H9 (cell line): Measurements from ENCODE around the gene RPL36. TPM values are rescaled to one million over a fixed set of nuclear protein-coding genes. Genes with fewer than 3 reads are reported as not detected.

Experiments
- DNase-seq: peaks from one replicate; pipeline ENCODE4 v3.0.0-alpha.2; 2017
- H2AFZ ChIP-seq: one replicate; pipeline ENCODE4 v1.6.1; 2013; ENCODE audit warnings: mild to moderate bottlenecking, low read length, control low read depth, moderate library complexity
- H2AK5ac ChIP-seq: 2 replicates; pipeline ENCODE4 v1.6.1; 2013; ENCODE audit warnings: low read length, control low read depth, mixed read lengths; ENCODE audit not compliant: insufficient read length
- H2BK120ac ChIP-seq: one replicate; pipeline ENCODE4 v1.6.1; 2013; ENCODE audit warnings: low read depth, mild to moderate bottlenecking, low read length, control low read depth, inconsistent platforms; ENCODE audit not compliant: poor library complexity, severe bottlenecking
- H2BK12ac ChIP-seq: 2 replicates; pipeline ENCODE4 v1.6.1; 2013; ENCODE audit warnings: low read length, control low read depth, mixed read lengths, low read depth; ENCODE audit not compliant: insufficient read length
- H2BK15ac ChIP-seq: 2 replicates; pipeline ENCODE4 v1.6.1; 2013; ENCODE audit warnings: low read depth, low read length, control low read depth
- H2BK20ac ChIP-seq: one replicate; pipeline ENCODE4 v1.6.1; 2013; ENCODE audit warnings: low read depth, mild to moderate bottlenecking, low read length, control low read depth, inconsistent platforms; ENCODE audit not compliant: poor library complexity, severe bottlenecking
- H2BK5ac ChIP-seq: 2 replicates; pipeline ENCODE4 v1.6.1; 2013; ENCODE audit warnings: low read length, control low read depth, mixed read lengths; ENCODE audit not compliant: insufficient read length
- H3K14ac ChIP-seq: 2 replicates; pipeline ENCODE4 v1.6.1; 2013; ENCODE audit warnings: low read length, control low read depth; ENCODE audit not compliant: insufficient read depth
- H3K18ac ChIP-seq: 2 replicates; pipeline ENCODE4 v1.6.1; 2013; ENCODE audit warnings: low read depth, mild to moderate bottlenecking, mixed read lengths, low read length, control low read depth; ENCODE audit not compliant: insufficient read length
- H3K23ac ChIP-seq: 2 replicates; pipeline ENCODE4 v1.6.1; 2013; ENCODE audit warnings: low read length, control low read depth, mixed read lengths, low read depth; ENCODE audit not compliant: insufficient read length
- H3K23me2 ChIP-seq: 2 replicates; pipeline ENCODE4 v1.6.1; 2013; ENCODE audit warnings: low read depth, mild to moderate bottlenecking, mixed read lengths, low read length, control low read depth; ENCODE audit not compliant: insufficient read length, poor library complexity, severe bottlenecking
- H3K27ac ChIP-seq: 2 replicates; pipeline ENCODE4 v1.5.1; 2013; ENCODE audit warnings: low read length, control low read depth, mixed read lengths, low read depth; ENCODE audit not compliant: insufficient read length
- H3K27me3 ChIP-seq: 2 replicates; pipeline ENCODE4 v1.6.1; 2013; ENCODE audit warnings: low read length, control low read depth, inconsistent platforms; ENCODE audit not compliant: insufficient read depth
- H3K4ac ChIP-seq: 2 replicates; pipeline ENCODE4 v1.6.1; 2013; ENCODE audit warnings: low read depth, mild to moderate bottlenecking, control low read depth, inconsistent platforms, low read length, moderate library complexity
- H3K4me1 ChIP-seq: 2 replicates; pipeline ENCODE4 v1.6.1; 2013; ENCODE audit warnings: low read length, control low read depth, inconsistent platforms; ENCODE audit not compliant: insufficient read depth
- H3K4me2 ChIP-seq: 2 replicates; pipeline ENCODE4 v1.6.1; 2013; ENCODE audit warnings: low read length, control low read depth, mixed read lengths; ENCODE audit not compliant: insufficient read length, insufficient read depth
- H3K56ac ChIP-seq: 2 replicates; pipeline ENCODE4 v1.6.1; 2013; ENCODE audit warnings: low read depth, mild to moderate bottlenecking, mixed read lengths, low read length, control low read depth; ENCODE audit not compliant: insufficient read length
- H3K79me1 ChIP-seq: 2 replicates; pipeline ENCODE4 v1.6.1; 2013; ENCODE audit warnings: low read depth, mild to moderate bottlenecking, moderate library complexity, low read length, control low read depth, inconsistent platforms; ENCODE audit not compliant: insufficient read depth, poor library complexity, severe bottlenecking
- H3K79me2 ChIP-seq: 2 replicates; pipeline ENCODE4 v1.6.1; 2013; ENCODE audit warnings: low read length, control low read depth, inconsistent platforms; ENCODE audit not compliant: insufficient read depth
- H3K9ac ChIP-seq: 2 replicates; pipeline ENCODE4 v1.6.1; 2013; ENCODE audit warnings: low read length, control low read depth, mixed read lengths; ENCODE audit not compliant: insufficient read length; ENCODE audit errors: extremely low read depth
- H3K9me3 ChIP-seq: one replicate; pipeline ENCODE4 v1.6.1; 2013; ENCODE audit warnings: low read depth, low read length, inconsistent platforms; ENCODE audit not compliant: control insufficient read depth
- H3T11ph ChIP-seq: one replicate; pipeline ENCODE4 v1.6.1; 2013; ENCODE audit warnings: mild to moderate bottlenecking, low read length, control low read depth, inconsistent platforms
- H4K20me1 ChIP-seq: one replicate; pipeline ENCODE4 v1.6.1; 2013; ENCODE audit not compliant: control insufficient read depth, insufficient read length, insufficient read depth
- H4K5ac ChIP-seq: 2 replicates; pipeline ENCODE4 v1.6.1; 2013; ENCODE audit warnings: low read depth, mild to moderate bottlenecking, mixed read lengths, low read length, control low read depth; ENCODE audit not compliant: insufficient read length
- H4K8ac ChIP-seq: replicated peaks from 2 replicates; pipeline ENCODE4 v1.6.1; 2013; ENCODE audit warnings: low read length, control low read depth, mixed read lengths, low read depth; ENCODE audit not compliant: insufficient read length
- H4K91ac ChIP-seq: 2 replicates; pipeline ENCODE4 v1.6.1; 2013; ENCODE audit warnings: low read depth, mild to moderate bottlenecking, moderate library complexity, mixed read lengths, low read length, control low read depth; ENCODE audit not compliant: insufficient read length
- H3K27ac Mint-ChIP-seq, 3 experiments: 2 replicates in 2 of 3; 3 replicates in 1 of 3; pipeline ENCODE4 v1.8.0; 2020 to 2021; ENCODE audit warnings: mixed read lengths in 3 of 3, mild to moderate bottlenecking in 1 of 3, moderate library complexity in 1 of 3
- H3K27me3 Mint-ChIP-seq: 2 replicates; pipeline ENCODE4 v1.8.0; 2021; ENCODE audit warnings: low read depth, mild to moderate bottlenecking, moderate library complexity, mixed read lengths
- H3K36me3 Mint-ChIP-seq, 3 experiments: 2 replicates in 2 of 3; 3 replicates in 1 of 3; pipeline ENCODE4 v1.8.0; 2020 to 2021; ENCODE audit warnings: low read depth in 3 of 3, mixed read lengths in 3 of 3; ENCODE audit not compliant: insufficient read depth in 1 of 3
- H3K4me1 Mint-ChIP-seq, 2 experiments: 2 replicates each; pipeline ENCODE4 v1.8.0; 2020; ENCODE audit warnings: mixed read lengths in 2 of 2
- H3K4me3 Mint-ChIP-seq, 2 experiments: 2 replicates in 1 of 2; 3 replicates in 1 of 2; pipeline ENCODE4 v1.8.0; 2020 to 2021; ENCODE audit warnings: mild to moderate bottlenecking in 2 of 2, mixed read lengths in 2 of 2, moderate library complexity in 1 of 2
- H3K9me3 Mint-ChIP-seq, 2 experiments: 2 replicates in 1 of 2; 3 replicates in 1 of 2; pipeline ENCODE4 v1.8.0; 2020; ENCODE audit warnings: mild to moderate bottlenecking in 2 of 2, mixed read lengths in 2 of 2, moderate library complexity in 1 of 2
- CTCF ChIP-seq: fragments of 200-600 bp; sonication (generic); conservative IDR thresholded peaks from 3 replicates; pipeline ENCODE4 v1.8.0; 2021; ENCODE audit warnings: antibody characterized with exemption, mild to moderate bottlenecking
- WGBS: extraction: QIAGEN DNeasy Blood & Tissue Kit; methylation state at CpG from one replicate; pipeline ENCODE4 v1.1.7; 2013; ENCODE audit warnings: missing lambda C conversion rate, low lambda C conversion rate, mixed read lengths; ENCODE audit not compliant: insufficient read length; ENCODE audit errors: extremely low coverage; 5-methylcytosine and 5-hydroxymethylcytosine counted together
- total RNA-seq: library from RNA; stranded (reverse); gene quantifications from 2 replicates; pipeline ENCODE4 v1.2.1, GENCODE V29; 2021

The RPL36 gene
- total RNA-seq, 1 experiment from 2014 or later: 1,074 TPM

GRCh38 chr19:5652261-5652660 lies 37.8 kb upstream of the RPL36 start:
- H4K5ac ChIP-seq: no peak overlapping the region
- no peaks in the 10 kb centered on the region for H4K20me1 ChIP-seq
- no peak overlapping the region for H2BK15ac ChIP-seq
- no peaks in the 10 kb centered on the region for H3K4me1 ChIP-seq
- no peak overlapping the region for H4K8ac ChIP-seq
- H2BK20ac ChIP-seq: no peak overlapping the region
- Mint-ChIP-seq H3K4me3 (no peak overlapping the region), H3K9me3 (no peaks in the 10 kb centered on the region), H3K4me1 (no peaks in the 10 kb centered on the region), H3K27me3 (no peaks in the 10 kb centered on the region), H3K36me3 (peaks cover 53 to 91% (median 80%) of the 10 kb centered on the region in 3 experiments; a peak in 6 of 7 replicates), H3K27ac (no peak overlapping the region)
- WGBS: no CpG with 5 or more reads among the region's 10 CpGs
- no peak overlapping the region for H3T11ph ChIP-seq
- no peak overlapping the region for H3K18ac ChIP-seq
- DNase-seq: no peak
- no peak overlapping the region for H3K4me2 ChIP-seq
- H3K79me2 ChIP-seq: no peaks in the 10 kb centered on the region
- no peak overlapping the region for H2AFZ ChIP-seq
- no peak overlapping the region for H3K14ac ChIP-seq
- no peak overlapping the region for H3K27ac ChIP-seq
- H3K4ac ChIP-seq: no peak overlapping the region
- no peak overlapping the region for H4K91ac ChIP-seq
- H2BK5ac ChIP-seq: no peak overlapping the region
- H3K23ac ChIP-seq: no peak overlapping the region
- H3K23me2 ChIP-seq: no peaks in the 10 kb centered on the region
- H3K56ac ChIP-seq: no peak overlapping the region
- no peaks in the 10 kb centered on the region for H3K79me1 ChIP-seq
- no peak overlapping the region for H2BK120ac ChIP-seq
- no peaks in the 10 kb centered on the region for H3K9me3 ChIP-seq
- no peaks in the 10 kb centered on the region for H3K27me3 ChIP-seq
- no peak for TF ChIP-seq CTCF
- no peak overlapping the region for H2AK5ac ChIP-seq
- H2BK12ac ChIP-seq: no peak overlapping the region
- no peak overlapping the region for H3K9ac ChIP-seq
